HepG2 (cell line): ENCODE data around the gene CREB1. TPM values are rescaled to one million over a fixed set of nuclear protein-coding genes. Genes with fewer than 3 reads are reported as not detected.

Experiments used
- CBX2 ChIP-seq, 2 experiments: fragments of 200-600 bp in 1 of 2; sonication (generic); formaldehyde crosslinking in 1 of 2; IDR thresholded peaks; 2 replicates each; pipeline versions ENCODE4 v1.7.0 to v1.8.1; 2018 to 2022; ENCODE audit warnings: low read depth in 2 of 2, low read length in 1 of 2, mild to moderate bottlenecking in 1 of 2, missing genetic modification reagents in 1 of 2
- ETS1 ChIP-seq: sonication (generic); formaldehyde crosslinking; IDR thresholded peaks from 2 replicates; pipeline ENCODE4 v1.4.0; 2020; ENCODE audit warnings: missing genetic modification reagents
- HMGXB4 ChIP-seq, 2 experiments: sonication (generic) in 1 of 2; formaldehyde crosslinking in 1 of 2; IDR thresholded peaks; 2 replicates each; pipeline versions ENCODE4 v1.4.0 to v1.6.1; 2018 to 2020; ENCODE audit warnings: missing genetic modification reagents in 2 of 2, borderline replicate concordance in 1 of 2, low read depth in 1 of 2, mild to moderate bottlenecking in 1 of 2, missing biosample characterization in 1 of 2
- NAIF1 ChIP-seq: sonication (generic); formaldehyde crosslinking; IDR thresholded peaks from 2 replicates; pipeline ENCODE4 v1.5.0; 2020; ENCODE audit warnings: mild to moderate bottlenecking, missing genetic modification reagents, borderline replicate concordance
- NFYC ChIP-seq: IDR thresholded peaks from 2 replicates; pipeline ENCODE4 v1.6.1; 2016; ENCODE audit warnings: missing genetic modification reagents, missing compliant biosample characterization
- ONECUT2 ChIP-seq: sonication (generic); formaldehyde crosslinking; IDR thresholded peaks from 2 replicates; pipeline ENCODE4 v1.4.0; 2020; ENCODE audit warnings: missing genetic modification reagents
- REST ChIP-seq, 2 experiments: IDR thresholded peaks; 2 replicates each; pipeline ENCODE4 v1.6.1; 2011 to 2012; ENCODE audit warnings: low read length in 2 of 2, borderline replicate concordance in 1 of 2, low read depth in 1 of 2, mild to moderate bottlenecking in 1 of 2, moderate library complexity in 1 of 2
- SATB2 ChIP-seq: sonication (generic); formaldehyde crosslinking; IDR thresholded peaks from 2 replicates; pipeline ENCODE4 v1.5.0; 2020; ENCODE audit warnings: missing genetic modification reagents
- SNAI1 ChIP-seq: sonication (generic); formaldehyde crosslinking; IDR thresholded peaks from 2 replicates; pipeline ENCODE4 v1.5.0; 2020; ENCODE audit warnings: mild to moderate bottlenecking, missing genetic modification reagents, borderline replicate concordance
- SRY ChIP-seq: sonication (generic); formaldehyde crosslinking; IDR thresholded peaks from 2 replicates; pipeline ENCODE4 v1.8.0; 2022; ENCODE audit warnings: mild to moderate bottlenecking, missing genetic modification reagents
- STAG1 ChIP-seq: sonication (generic); formaldehyde crosslinking; IDR thresholded peaks from 2 replicates; pipeline ENCODE4 v1.4.0; 2020; ENCODE audit warnings: missing genetic modification reagents
- TCF7L2 ChIP-seq: IDR thresholded peaks from 2 replicates; pipeline ENCODE4 v1.6.1; 2011; ENCODE audit warnings: mild to moderate bottlenecking, low read depth, low read length, moderate library complexity
- WIZ ChIP-seq: sonication (generic); formaldehyde crosslinking; IDR thresholded peaks from 2 replicates; pipeline ENCODE4 v1.5.1; 2020; ENCODE audit warnings: mild to moderate bottlenecking, missing genetic modification reagents
- ZNF280D ChIP-seq: sonication (generic); formaldehyde crosslinking; IDR thresholded peaks from 2 replicates; pipeline ENCODE4 v1.5.1; 2020; ENCODE audit warnings: mild to moderate bottlenecking, missing genetic modification reagents
- ZNF460 ChIP-seq: sonication (generic); formaldehyde crosslinking; IDR thresholded peaks from 2 replicates; pipeline ENCODE4 v1.5.1; 2020; ENCODE audit warnings: missing genetic modification reagents, mild to moderate bottlenecking, borderline replicate concordance
- ZNF746 ChIP-seq: sonication (generic); formaldehyde crosslinking; IDR thresholded peaks from 2 replicates; pipeline ENCODE4 v1.8.0; 2022; ENCODE audit warnings: mild to moderate bottlenecking, missing genetic modification reagents
- ZNF777 ChIP-seq: sonication (generic); formaldehyde crosslinking; IDR thresholded peaks from 2 replicates; pipeline ENCODE4 v1.4.0; 2020; ENCODE audit warnings: missing genetic modification reagents
- polyA plus RNA-seq, 8 experiments: library from polyadenylated mRNA; depleted of rRNA in 3 of 8; stranded (reverse) in 7 of 8; unstranded in 1 of 8; fragments of >200 nt; fragmentation: Illumina TruSeq in 4 of 8; extraction: Trizol in 4 of 8; gene quantifications; 2 replicates each; pipeline versions ENCODE4 v1.2.1 to v1.2.3, GENCODE V29; 2011 to 2016; ENCODE audit warnings: low read depth in 4 of 8, missing spikeins in 1 of 8, mixed read lengths in 1 of 8; ENCODE audit not compliant: insufficient read depth in 1 of 8
- total RNA-seq, 5 experiments: library from RNA; depleted of rRNA; stranded (reverse); fragments of >200 nt; fragmentation: Illumina TruSeq; extraction: Trizol; gene quantifications; 2 replicates each; pipeline ENCODE4 v1.2.3, GENCODE V29; 2016; ENCODE audit warnings: low read depth in 1 of 5

CREB1 gene
- total and polyA plus RNA-seq, 2 of the 13 experiments (the other 11 are each of a cell fraction or from before 2014, with no cell fraction given), result 51.8 to 51.9 TPM

- TF ChIP-seq WIZ (CRISPR knock-in tag) (no peak), ZNF746 (CRISPR knock-in tag) (no peak), NAIF1 (CRISPR knock-in tag) (0 out of 2 replicates have a peak, but pooled peaks have one; percentile 27), ZNF460 (CRISPR knock-in tag) (no peak), REST (IDR thresholded peaks at IDR 0.05; ENCODE audit: borderline replicate concordance in 1 of 2, low read depth in 1 of 2, low read length in 2 of 2) (no peak), ZNF777 (CRISPR knock-in tag) (no peak), SATB2 (no peak), ETS1 (CRISPR knock-in tag) (no peak), TCF7L2 (no peak), NFYC (CRISPR knock-in tag) (no peak), HMGXB4 (CRISPR knock-in tag; IDR thresholded peaks at IDR 0.05; ENCODE audit: borderline replicate concordance in 1 of 2, low read depth in 1 of 2) (0 out of 4 replicates have a peak, but pooled peaks of 1 of the 2 experiments have one; percentile 15), ZNF280D (no peak), ONECUT2 (CRISPR knock-in tag) (0 out of 2 replicates have a peak, but pooled peaks have one; percentile 15), SRY (CRISPR knock-in tag) (no peak), SNAI1 (0 out of 2 replicates have a peak, but pooled peaks have one; percentile 31), CBX2 (IDR thresholded peaks at IDR 0.05; ENCODE audit: low read depth, low read length) (no peak), CBX2 (CRISPR knock-in tag; IDR thresholded peaks at IDR 0.05; ENCODE audit: low read depth) (no peak), STAG1 (CRISPR knock-in tag) (no peak)
These were observed 1.5 kb downstream of the CREB1 start (continued) for GRCh38 chr2:207531032-207531952.
